ENCODE data around the gene BNC2. TPM values are rescaled to one million over a fixed set of nuclear protein-coding genes. Genes with fewer than 3 reads are reported as not detected.

The BNC2 gene
- total RNA-seq, 4 donors from 2014 or later = 17.2 to 26.7 (median 20.1) TPM

- TF ChIP-seq, protein P1, sequence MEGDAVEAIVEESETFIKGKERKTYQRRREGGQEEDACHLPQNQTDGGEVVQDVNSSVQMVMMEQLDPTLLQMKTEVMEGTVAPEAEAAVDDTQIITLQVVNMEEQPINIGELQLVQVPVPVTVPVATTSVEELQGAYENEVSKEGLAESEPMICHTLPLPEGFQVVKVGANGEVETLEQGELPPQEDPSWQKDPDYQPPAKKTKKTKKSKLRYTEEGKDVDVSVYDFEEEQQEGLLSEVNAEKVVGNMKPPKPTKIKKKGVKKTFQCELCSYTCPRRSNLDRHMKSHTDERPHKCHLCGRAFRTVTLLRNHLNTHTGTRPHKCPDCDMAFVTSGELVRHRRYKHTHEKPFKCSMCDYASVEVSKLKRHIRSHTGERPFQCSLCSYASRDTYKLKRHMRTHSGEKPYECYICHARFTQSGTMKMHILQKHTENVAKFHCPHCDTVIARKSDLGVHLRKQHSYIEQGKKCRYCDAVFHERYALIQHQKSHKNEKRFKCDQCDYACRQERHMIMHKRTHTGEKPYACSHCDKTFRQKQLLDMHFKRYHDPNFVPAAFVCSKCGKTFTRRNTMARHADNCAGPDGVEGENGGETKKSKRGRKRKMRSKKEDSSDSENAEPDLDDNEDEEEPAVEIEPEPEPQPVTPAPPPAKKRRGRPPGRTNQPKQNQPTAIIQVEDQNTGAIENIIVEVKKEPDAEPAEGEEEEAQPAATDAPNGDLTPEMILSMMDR (IDR thresholded peaks at IDR 0.05; ENCODE audit: low read depth) = no peak
These were observed 387.7 kb downstream of the BNC2 start for GRCh38 chr9:16482764-16483163.

DNA sequence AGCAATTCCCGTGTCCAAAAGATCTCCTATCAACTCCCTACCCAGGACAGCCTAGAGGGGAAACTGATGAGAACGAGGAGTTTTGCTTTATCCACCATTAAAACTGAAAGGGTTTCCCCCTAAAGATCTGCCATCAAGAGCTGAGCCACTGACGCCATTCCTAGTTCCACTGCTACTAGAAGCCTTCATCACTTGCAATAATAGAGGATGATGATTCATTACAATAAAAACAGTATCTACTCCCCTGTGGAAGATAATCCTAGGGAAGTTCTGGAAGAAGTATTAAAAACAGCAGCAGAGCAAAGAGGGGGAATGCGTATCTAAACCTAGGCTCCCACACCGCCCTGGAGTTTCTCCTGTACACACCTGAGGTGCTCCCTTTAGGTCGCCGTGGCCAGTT, 394.5 kb downstream of the BNC2 start:
- TF ChIP-seq, protein P1 (IDR thresholded peaks at IDR 0.05; ENCODE audit: low read depth) = no peak

GRCh38 chr9:16475257-16475656, 395.2 kb downstream of the BNC2 start:
- TF ChIP-seq, protein P1 (IDR thresholded peaks at IDR 0.05; ENCODE audit: low read depth) = no peak

DNA sequence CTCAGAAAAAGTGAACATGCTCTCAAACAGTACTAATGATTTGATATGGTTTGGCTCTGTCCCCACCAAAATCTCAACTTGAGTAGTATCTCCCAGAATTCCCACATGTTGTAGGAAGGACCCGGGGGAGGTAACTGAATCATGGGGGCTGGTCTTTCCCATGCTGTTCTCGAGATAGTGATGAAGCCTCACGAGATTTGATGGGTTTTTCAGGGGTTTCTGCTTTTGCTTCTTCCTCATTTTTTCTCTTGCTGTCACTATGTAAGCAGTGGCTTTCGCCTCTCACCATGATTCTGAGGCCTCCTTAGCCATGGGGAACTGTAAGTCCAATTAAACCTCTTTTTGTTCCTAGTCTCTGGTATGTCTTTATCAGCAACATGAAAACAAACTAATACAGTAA, 401.3 kb downstream of the BNC2 start:
- TF ChIP-seq, protein P1 (IDR thresholded peaks at IDR 0.05; ENCODE audit: low read depth) = no peak

- TF ChIP-seq, protein P1 (IDR thresholded peaks at IDR 0.05; ENCODE audit: low read depth) = no peak
These were observed 408.6 kb downstream of the BNC2 start for GRCh38 chr9:16461851-16462250.

DNA sequence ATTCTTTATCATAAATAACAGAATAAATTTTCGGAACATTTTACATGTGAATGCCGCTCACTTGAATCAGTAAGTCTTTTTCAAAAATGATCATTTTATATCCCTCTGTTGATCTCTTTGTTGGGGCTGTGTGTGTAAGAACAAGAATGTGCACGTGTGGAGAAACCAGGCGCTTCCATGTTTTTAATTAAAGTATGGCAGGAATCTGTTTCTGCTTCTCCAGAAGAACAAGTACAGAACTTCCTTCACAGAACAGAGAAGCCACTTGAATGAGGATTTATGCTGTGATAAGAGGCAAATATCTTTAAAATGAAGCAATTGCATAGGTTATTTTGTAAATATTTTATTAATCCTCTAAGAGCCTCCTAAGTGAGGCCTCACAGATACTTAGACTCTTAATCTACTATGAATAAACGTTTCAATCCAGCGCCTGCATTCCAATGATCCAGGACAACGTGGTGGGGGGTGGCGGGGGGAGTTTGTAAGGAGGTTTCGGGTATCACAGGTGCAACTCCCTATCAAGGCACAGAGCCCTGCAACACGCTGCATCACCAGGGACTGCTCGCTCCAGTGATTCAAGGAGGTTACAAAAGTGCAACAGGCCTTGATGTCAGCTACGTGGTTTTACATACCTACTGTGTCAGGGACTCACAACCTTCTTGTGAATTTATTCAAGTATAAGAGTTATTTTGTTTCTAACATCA, 409.2 kb downstream of the BNC2 start:
- TF ChIP-seq, protein P1 (IDR thresholded peaks at IDR 0.05; ENCODE audit: low read depth) = no peak

DNA sequence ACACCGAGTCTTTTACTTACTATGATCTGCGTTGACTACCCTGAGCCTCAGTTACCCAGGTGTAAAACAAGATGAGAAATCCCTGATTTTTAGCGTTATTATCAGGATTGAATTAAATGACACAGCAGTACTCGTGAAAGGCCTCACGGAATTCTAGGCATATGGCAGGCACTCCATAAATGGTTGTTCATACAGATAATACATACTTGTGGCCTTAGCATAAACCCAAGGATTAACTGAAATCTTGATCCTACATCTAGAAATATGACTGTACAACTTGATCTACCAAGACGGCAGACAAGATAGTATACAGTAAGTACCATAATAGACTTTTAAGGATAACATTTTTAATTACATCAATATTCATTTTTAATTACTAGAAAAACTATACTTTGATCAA, 409.8 kb downstream of the BNC2 start:
- TF ChIP-seq, protein P1 (IDR thresholded peaks at IDR 0.05; ENCODE audit: low read depth) = no peak

Data from subcutaneous adipose tissue (tissue), 4 donors.